PFSK-1 (cell line): ENCODE results near the gene CNTNAP2.

Source experiments
- FOXP2 ChIP-seq: optimal IDR thresholded peaks from 2 replicates; pipeline ENCODE3; 2011; ENCODE audit warnings: borderline replicate concordance, control low read depth, inconsistent platforms; ENCODE audit not compliant: insufficient read depth; ENCODE audit errors: extremely low read length, extremely low read depth
- POLR2AphosphoS5 ChIP-seq: IDR thresholded peaks from 2 replicates; pipeline ENCODE4 v1.6.1; 2012; ENCODE audit warnings: low read depth, mild to moderate bottlenecking, control low read depth, low read length, moderate library complexity
- SIN3A ChIP-seq: IDR thresholded peaks from 2 replicates; pipeline ENCODE4 v1.6.1; 2012; ENCODE audit warnings: mild to moderate bottlenecking, low read length, moderate library complexity, borderline replicate concordance; ENCODE audit not compliant: insufficient read depth
- TAF1 ChIP-seq: IDR thresholded peaks from 2 replicates; pipeline ENCODE4 v1.6.1; 2012; ENCODE audit warnings: low read length, control low read depth, borderline replicate concordance; ENCODE audit not compliant: insufficient read depth
- TF ChIP-seq, protein P1 (sequence below), 2 experiments: IDR thresholded peaks; 2 replicates each; pipeline versions ENCODE4 v1.6.1 to v1.8.0; 2011 to 2012; ENCODE audit warnings: low read depth in 2 of 2, low read length in 2 of 2, control low read depth in 1 of 2, inconsistent platforms in 1 of 2, mild to moderate bottlenecking in 1 of 2, moderate library complexity in 1 of 2; ENCODE audit not compliant: insufficient read depth in 1 of 2

CNTNAP2 gene

DNA sequence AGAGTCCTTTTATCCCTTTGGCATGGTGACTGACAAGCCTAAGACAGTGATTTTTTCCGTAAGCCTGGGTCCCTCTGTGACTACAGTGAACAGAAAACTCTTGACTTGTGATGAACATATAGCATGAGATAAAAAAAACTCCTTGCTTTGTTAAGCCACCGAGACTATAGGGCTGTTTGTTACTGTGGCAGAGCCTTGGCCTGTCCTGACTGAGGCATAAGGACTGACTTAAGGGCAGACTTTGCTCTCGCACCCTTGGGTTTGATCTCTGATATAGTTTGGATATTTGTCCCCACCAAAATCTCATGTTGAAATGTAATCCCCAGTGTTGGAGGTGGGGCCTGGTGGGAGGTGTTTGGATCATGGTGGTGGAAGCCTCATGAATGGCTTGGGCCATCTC lies 2157.5 kb downstream of the CNTNAP2 start:
- TF ChIP-seq SIN3A (no peak), POLR2AphosphoS5 (no peak), FOXP2 (no peak), TAF1 (no peak)
- TF ChIP-seq, protein P1, sequence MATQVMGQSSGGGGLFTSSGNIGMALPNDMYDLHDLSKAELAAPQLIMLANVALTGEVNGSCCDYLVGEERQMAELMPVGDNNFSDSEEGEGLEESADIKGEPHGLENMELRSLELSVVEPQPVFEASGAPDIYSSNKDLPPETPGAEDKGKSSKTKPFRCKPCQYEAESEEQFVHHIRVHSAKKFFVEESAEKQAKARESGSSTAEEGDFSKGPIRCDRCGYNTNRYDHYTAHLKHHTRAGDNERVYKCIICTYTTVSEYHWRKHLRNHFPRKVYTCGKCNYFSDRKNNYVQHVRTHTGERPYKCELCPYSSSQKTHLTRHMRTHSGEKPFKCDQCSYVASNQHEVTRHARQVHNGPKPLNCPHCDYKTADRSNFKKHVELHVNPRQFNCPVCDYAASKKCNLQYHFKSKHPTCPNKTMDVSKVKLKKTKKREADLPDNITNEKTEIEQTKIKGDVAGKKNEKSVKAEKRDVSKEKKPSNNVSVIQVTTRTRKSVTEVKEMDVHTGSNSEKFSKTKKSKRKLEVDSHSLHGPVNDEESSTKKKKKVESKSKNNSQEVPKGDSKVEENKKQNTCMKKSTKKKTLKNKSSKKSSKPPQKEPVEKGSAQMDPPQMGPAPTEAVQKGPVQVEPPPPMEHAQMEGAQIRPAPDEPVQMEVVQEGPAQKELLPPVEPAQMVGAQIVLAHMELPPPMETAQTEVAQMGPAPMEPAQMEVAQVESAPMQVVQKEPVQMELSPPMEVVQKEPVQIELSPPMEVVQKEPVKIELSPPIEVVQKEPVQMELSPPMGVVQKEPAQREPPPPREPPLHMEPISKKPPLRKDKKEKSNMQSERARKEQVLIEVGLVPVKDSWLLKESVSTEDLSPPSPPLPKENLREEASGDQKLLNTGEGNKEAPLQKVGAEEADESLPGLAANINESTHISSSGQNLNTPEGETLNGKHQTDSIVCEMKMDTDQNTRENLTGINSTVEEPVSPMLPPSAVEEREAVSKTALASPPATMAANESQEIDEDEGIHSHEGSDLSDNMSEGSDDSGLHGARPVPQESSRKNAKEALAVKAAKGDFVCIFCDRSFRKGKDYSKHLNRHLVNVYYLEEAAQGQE (IDR thresholded peaks at IDR 0.05; ENCODE audit: insufficient read depth in 1 of 2, low read depth in 2 of 2, low read length in 2 of 2), result no peak

DNA sequence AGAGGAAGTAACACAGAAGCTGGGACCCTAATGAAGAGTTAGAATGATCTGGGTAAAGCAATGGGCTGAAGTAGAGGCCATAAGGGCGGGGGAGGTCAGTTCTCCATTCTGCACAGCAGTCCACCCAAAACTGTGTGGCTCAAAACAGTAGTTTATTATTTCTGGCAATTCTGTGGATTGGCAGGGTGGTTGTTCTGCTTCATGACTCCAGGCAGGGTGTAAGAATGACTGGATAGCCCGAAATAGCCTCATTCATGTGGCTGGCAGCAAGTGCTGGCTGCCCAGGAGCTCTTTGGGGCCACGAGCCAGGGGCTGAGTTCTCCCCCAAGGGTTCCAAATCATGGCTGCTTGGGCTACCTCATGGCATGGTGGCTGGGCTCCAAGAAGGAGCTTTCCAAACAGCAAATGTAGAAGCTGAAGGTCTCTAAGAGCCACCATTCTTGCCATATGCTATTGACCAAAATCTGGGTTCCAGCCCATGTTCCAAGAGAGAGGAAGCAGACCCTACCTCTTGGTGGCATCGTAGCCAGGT lies 2158.8 kb downstream of the CNTNAP2 start:
- TF ChIP-seq, protein P1 (IDR thresholded peaks at IDR 0.05; ENCODE audit: insufficient read depth in 1 of 2, low read depth in 2 of 2, low read length in 2 of 2), result no peak
- TF ChIP-seq TAF1, result no peak
- TF ChIP-seq FOXP2, result no peak

DNA sequence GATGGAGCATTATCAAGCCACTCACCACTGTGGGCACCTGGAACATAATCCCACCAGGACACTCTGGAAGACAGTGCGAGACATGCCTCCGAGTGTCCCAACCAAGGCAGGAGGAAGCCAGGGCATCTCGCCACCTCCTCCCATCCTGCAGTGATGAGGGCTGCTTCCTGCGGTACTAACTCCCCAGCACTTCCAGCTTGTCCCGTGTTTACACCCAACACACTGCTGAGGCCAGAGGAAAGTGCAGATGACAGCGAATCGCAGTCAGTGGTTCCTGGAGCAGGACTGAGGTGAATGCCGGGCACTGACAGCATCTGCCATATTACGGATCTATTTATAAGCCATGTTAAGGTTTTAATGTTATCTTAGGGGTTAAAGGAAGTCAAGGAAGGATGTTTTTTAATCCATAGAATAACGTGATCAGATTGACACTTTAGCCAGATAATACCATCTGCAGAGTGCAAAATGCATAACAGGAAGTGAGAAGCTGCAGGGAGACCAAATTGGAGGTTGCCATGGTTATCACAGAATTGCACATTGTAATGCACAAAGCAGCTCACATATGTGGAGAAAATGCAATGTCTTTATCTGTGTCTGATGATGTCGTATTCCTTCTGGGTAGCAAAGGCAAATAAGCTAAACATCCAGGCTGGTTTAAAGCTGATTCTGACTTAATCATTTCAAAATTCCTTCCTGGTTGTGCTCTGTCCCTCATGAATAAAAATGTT lies 2159.9 kb downstream of the CNTNAP2 start:
- no peak for TF ChIP-seq POLR2AphosphoS5
- TF ChIP-seq TAF1, result no peak
- TF ChIP-seq, protein P1 (IDR thresholded peaks at IDR 0.05; ENCODE audit: insufficient read depth in 1 of 2, low read depth in 2 of 2, low read length in 2 of 2), result no peak
- no peak for TF ChIP-seq FOXP2
- no peak for TF ChIP-seq SIN3A

DNA sequence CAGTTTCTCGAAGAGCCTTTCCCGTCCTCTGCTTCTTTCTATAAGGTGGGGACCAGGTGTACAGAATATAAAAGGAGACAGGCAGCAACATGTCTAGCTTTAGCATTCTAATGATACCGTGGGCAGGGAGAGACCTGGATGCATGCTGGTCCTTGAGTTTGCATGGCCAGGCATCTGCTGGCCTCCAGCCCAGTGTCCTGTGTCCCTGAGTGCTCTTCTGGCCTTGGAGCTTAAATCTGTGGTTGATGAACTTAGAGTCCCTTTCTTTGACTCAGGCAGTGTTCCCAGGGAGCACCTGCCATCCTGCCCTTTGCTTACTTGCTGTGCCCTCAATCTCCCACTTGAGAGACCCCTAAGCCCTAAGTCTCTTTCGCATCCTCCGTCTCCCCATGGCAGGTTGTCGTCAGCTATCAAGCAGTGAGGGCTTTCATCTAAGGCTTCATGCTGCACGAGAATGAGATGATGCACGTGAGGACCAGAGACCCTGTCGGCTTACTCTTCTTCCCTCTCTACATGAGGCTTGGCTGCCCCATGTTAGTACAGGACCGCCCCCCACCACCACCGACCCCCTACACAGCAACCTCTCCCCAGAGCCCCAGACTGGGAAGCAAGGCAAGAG lies 2160.6 kb downstream of the CNTNAP2 start:
- TF ChIP-seq TAF1 (no peak), FOXP2 (no peak)
- TF ChIP-seq, protein P1 (IDR thresholded peaks at IDR 0.05; ENCODE audit: insufficient read depth in 1 of 2, low read depth in 2 of 2, low read length in 2 of 2), result no peak
